ENCODE results near the gene CFAP52.
"Not testable (repeated sequence)": the region's sequence is repeated elsewhere in the genome, so short reads cannot be mapped to it uniquely, and the experiment has no call there.

CFAP52 gene

DNA sequence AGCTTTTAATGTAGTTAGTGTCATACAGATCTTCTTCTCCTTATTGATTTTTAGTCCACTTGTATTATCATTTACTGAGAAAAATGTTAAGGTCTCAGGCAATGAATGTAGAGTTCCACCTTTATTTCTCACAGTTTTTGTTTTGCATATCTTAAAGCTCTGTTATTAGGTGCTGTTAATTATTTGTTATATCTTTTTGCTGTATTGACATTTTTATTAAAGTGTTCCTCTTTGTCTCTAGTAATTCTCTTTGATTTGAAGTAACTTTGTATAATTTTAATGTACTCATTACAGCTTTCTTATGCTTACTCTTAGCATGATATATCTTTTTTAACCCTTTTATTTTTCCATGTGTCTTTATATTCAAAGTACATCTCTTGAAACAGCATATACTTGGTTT lies 46.5 kb downstream of the CFAP52 start:
- TF ChIP-seq, protein P1, sequence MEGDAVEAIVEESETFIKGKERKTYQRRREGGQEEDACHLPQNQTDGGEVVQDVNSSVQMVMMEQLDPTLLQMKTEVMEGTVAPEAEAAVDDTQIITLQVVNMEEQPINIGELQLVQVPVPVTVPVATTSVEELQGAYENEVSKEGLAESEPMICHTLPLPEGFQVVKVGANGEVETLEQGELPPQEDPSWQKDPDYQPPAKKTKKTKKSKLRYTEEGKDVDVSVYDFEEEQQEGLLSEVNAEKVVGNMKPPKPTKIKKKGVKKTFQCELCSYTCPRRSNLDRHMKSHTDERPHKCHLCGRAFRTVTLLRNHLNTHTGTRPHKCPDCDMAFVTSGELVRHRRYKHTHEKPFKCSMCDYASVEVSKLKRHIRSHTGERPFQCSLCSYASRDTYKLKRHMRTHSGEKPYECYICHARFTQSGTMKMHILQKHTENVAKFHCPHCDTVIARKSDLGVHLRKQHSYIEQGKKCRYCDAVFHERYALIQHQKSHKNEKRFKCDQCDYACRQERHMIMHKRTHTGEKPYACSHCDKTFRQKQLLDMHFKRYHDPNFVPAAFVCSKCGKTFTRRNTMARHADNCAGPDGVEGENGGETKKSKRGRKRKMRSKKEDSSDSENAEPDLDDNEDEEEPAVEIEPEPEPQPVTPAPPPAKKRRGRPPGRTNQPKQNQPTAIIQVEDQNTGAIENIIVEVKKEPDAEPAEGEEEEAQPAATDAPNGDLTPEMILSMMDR (conservative IDR thresholded peaks at IDR 0.05; ENCODE audit: low read depth, low read length) = no peak
- DNase-seq (ENCODE audit: low read depth) = no peak

DNA sequence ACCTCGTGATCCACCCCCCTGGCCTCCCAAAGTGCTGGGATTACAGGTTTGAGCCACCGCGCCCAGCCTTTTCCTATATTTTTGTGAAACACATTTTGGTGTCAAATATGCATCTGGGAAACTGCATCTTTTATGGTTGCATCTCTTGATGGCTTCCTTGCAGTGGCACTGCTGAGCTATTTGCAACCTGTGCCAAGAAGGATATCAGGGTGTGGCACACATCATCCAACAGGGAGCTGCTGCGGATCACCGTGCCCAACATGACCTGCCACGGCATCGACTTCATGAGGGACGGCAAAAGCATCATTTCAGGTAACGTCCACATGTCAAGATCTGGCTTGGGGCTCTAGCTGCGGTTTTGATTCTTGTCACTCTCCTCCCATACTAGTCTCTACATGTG lies 52.1 kb downstream of the CFAP52 start:
- H3K4me3 ChIP-seq (ENCODE audit: low read length) = no peak overlapping the region
- DNase-seq (ENCODE audit: low read depth) = no peak
- TF ChIP-seq, protein P1 (conservative IDR thresholded peaks at IDR 0.05; ENCODE audit: low read depth, low read length) = no peak

More for the DNA sequence above, 46.5 kb downstream of the CFAP52 start:
- H3K4me3 ChIP-seq (ENCODE audit: low read length) = no peak overlapping the region

DNA sequence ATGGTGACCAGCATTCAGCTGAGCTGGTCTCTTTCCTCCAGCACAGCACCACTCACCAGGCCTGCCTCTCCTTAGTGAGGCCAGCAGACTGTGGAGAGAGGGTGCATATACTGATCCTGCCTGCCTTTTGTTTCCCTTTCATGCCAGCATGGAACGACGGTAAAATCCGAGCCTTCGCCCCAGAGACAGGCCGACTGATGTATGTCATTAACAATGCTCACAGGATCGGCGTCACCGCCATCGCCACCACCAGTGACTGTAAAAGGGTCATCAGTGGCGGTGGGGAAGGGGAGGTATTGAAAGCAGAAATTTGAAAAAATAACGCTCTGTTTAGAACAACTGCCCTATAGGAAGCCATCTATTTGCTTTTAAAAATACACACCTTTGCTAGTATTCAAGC lies 56.3 kb downstream of the CFAP52 start:
- TF ChIP-seq, protein P1 (conservative IDR thresholded peaks at IDR 0.05; ENCODE audit: low read depth, low read length) = no peak
- DNase-seq (ENCODE audit: low read depth) = no peak
- H3K4me3 ChIP-seq (ENCODE audit: low read length) = no peak overlapping the region

DNA sequence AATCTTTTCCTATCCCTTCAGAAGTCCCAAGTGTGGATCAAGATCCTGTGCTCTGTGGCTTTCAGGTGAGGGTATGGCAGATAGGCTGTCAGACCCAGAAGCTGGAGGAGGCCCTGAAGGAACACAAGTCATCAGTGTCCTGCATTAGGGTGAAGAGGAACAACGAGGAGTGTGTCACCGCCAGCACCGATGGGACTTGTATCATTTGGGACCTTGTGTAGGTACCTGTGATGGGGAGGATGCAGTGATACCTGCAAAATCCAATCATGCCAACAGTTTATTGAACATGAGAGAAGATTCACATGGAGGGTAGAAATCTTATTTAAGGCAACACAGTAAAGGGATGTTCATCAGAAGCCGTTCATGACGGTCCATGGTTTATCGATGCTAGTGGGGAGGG lies 58.9 kb downstream of the CFAP52 start:
- no peak for DNase-seq (ENCODE audit: low read depth)
- no peak overlapping the region for H3K4me3 ChIP-seq (ENCODE audit: low read length)
- TF ChIP-seq, protein P1 (conservative IDR thresholded peaks at IDR 0.05; ENCODE audit: low read depth, low read length) = no peak

DNA sequence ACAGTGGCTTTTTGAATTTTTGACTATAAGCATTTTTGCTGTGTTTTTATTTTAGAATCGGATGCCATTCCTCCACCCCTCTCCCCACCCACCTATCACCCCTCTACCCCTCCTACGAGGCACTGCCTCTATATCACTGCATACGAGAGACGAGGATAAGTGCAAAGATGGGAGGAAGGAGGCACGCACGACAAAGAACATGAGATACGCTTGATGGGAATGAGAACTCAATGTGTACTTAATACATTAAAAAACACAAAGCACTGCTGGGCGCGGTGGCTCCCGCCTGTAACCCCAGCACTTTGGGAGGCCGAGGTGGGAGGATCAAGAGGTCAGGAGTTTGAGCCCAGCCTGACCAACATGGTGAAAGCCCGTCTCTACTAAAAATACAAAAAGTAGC lies 60.1 kb downstream of the CFAP52 start:
- TF ChIP-seq, protein P1 (conservative IDR thresholded peaks at IDR 0.05; ENCODE audit: low read depth, low read length) = no peak
- no peak for DNase-seq (ENCODE audit: low read depth)

DNA sequence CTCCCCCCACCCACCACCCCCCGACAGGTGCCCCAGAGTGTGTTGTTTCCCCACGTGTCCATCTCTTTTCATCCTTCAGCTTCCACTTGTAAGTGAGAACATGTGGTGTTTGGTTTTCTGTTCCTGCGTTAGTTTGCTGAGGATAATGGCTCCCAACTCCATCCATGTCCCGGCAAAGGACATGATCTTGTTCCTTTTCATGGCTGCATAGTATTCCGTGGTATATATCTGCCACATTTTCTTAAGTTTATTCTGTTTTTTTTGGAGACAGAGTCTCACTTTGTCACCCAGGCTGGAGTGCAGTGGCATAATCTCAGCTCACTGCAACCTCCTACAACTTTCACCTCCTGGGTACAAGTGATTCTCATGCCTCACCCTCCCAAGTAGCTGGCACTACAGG lies 63.9 kb downstream of the CFAP52 start:
- not testable (repeated sequence) for DNase-seq (ENCODE audit: low read depth)

More for the DNA sequence above, 60.1 kb downstream of the CFAP52 start:
- no peak overlapping the region for H3K4me3 ChIP-seq (ENCODE audit: low read length)

DNA sequence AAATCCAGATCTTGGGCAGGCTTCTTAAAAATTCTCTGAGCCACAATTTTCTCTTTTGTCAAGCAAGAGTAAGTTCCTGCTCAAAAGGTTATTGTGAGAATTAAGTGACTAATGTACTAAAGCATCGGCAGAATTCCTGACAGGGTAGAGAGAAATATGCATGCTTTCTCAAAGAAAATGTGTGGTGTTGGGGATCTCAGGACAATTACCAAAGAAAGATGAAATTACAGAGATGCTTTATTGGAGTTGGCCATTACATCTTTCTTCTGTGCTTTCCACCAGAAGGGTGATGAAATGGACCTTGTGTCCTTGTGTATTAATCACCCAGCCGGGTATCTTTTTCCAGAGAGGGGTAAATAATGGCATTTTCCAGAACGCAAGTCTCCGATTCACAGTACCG lies 67.2 kb downstream of the CFAP52 start:
- no peak overlapping the region for H3K4me3 ChIP-seq (ENCODE audit: low read length)
- no peak for DNase-seq (ENCODE audit: low read depth)
- TF ChIP-seq, protein P1 (conservative IDR thresholded peaks at IDR 0.05; ENCODE audit: low read depth, low read length) = no peak

More for the DNA sequence above, 63.9 kb downstream of the CFAP52 start:
- H3K4me3 ChIP-seq (ENCODE audit: low read length) = not testable (repeated sequence)
